Nephron progenitor cell (in vitro differentiated cells): ENCODE measurements around the gene RIN1.
A peak's percentile ranks its signal among the peaks of the same experiment; 100 is the strongest.

Experiments
- DNase-seq: peaks from one replicate; pipeline ENCODE4 v3.0.0; 2021
- H3K27ac Mint-ChIP-seq: 2 replicates; pipeline ENCODE4 v1.8.0; 2021; ENCODE audit warnings: mild to moderate bottlenecking, moderate library complexity, mixed read lengths
- H3K27me3 Mint-ChIP-seq: 2 replicates; pipeline ENCODE4 v1.8.0; 2021; ENCODE audit warnings: mild to moderate bottlenecking, low read depth, mixed read lengths; ENCODE audit not compliant: poor library complexity
- H3K36me3 Mint-ChIP-seq: 2 replicates; pipeline ENCODE4 v1.8.0; 2021; ENCODE audit warnings: low read depth, mixed read lengths
- H3K4me1 Mint-ChIP-seq: 2 replicates; pipeline ENCODE4 v1.8.0; 2021; ENCODE audit warnings: mixed read lengths
- H3K4me3 Mint-ChIP-seq: 2 replicates; pipeline ENCODE4 v1.8.0; 2021; ENCODE audit warnings: mild to moderate bottlenecking, moderate library complexity, mixed read lengths
- H3K9me3 Mint-ChIP-seq: 2 replicates; pipeline ENCODE4 v1.8.0; 2021; ENCODE audit warnings: mild to moderate bottlenecking, moderate library complexity, mixed read lengths
- TF ChIP-seq, protein P1 (sequence below): fragments of 200-600 bp; sonication (generic); IDR thresholded peaks from 2 replicates; pipeline ENCODE4 v1.5.0; 2021; ENCODE audit warnings: antibody characterized with exemption

RIN1 gene

DNA sequence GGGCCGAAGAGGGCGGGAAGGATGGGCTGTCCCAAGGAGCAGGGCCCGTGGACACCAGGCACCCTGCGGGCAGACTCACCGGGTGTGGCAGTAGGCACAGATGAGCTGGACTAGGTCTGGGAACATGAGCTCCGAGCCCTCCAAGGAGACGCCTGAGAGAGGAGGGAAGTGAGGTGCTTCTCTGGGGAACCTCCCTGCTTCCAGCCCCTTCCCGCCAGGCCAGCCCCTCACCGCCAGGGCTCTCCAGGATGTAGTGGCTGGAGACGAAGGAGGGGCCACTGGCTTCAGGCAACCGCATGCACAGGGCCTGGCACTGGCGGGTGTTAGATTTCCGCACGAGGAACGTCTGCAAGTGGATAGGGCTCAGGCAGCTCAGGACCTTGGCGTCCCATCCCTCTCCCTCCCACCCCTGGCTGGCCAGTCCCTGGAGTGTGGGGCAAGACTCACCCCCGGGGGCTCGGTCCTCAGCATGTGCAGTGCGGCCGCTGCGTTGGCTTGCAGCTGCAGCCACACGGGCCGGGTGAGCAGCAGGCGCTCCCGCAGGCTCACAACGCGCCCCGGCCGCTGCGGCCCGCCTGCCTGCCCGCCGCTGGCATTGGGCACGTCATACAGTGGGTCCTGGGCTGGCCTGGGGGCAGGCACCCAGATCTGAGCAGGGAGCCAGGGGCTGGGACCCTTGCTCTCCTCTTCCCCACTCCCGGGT lies 552 bp downstream of the RIN1 start:
- Mint-ChIP-seq H3K4me3 (peak overlapping the region; percentile 90), H3K27me3 (no peaks in the 10 kb centered on the region), H3K4me1 (peaks cover 27% of the 10 kb centered on the region), H3K9me3 (no peaks in the 10 kb centered on the region), H3K27ac (no peak overlapping the region), H3K36me3 (no peaks in the 10 kb centered on the region)
- TF ChIP-seq, protein P1, sequence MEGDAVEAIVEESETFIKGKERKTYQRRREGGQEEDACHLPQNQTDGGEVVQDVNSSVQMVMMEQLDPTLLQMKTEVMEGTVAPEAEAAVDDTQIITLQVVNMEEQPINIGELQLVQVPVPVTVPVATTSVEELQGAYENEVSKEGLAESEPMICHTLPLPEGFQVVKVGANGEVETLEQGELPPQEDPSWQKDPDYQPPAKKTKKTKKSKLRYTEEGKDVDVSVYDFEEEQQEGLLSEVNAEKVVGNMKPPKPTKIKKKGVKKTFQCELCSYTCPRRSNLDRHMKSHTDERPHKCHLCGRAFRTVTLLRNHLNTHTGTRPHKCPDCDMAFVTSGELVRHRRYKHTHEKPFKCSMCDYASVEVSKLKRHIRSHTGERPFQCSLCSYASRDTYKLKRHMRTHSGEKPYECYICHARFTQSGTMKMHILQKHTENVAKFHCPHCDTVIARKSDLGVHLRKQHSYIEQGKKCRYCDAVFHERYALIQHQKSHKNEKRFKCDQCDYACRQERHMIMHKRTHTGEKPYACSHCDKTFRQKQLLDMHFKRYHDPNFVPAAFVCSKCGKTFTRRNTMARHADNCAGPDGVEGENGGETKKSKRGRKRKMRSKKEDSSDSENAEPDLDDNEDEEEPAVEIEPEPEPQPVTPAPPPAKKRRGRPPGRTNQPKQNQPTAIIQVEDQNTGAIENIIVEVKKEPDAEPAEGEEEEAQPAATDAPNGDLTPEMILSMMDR: no peak
- peak; percentile 59 for DNase-seq

DNA sequence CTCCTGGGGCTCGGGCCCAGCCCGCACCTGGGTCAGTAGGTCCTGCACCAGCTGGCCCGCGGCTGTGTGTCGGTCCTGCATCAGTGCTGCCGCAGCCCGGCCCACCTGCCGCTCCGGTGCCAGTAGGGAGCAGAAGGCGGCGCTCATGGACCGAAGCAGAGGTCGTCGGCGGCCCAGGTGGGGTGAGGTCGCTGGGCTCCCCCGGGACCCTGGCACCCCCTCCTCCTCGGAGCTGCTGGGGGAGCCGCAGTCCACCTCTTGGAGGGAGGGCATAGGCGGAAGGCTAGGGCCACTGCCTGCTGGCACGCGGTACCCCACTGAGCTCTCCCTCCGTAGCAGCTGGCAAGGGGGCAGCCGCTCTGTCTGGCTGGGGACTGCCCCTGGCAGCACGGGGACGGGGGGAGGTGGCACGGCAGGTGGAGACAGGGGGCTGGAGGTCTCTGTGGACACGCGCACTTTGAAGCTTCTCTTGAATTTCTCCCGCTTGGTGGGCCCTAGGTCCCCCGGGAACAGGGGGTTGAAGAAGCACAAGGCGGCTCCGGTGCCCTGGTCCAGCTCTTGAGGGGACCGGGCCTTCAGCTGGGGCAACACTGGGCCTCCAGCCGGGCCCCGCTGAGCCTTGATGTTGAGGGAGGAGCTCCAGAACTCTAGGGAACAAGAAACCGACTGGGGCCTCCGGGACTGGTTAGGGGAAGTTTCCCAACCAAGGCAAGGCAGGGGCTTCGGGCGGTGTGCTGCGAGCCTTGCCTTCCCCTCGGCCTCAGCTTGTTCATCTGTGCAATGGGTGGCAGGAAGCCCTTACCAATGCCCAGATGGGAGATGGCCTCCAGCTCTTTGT lies 1.4 kb downstream of the RIN1 start:
- no peaks in the 10 kb centered on the region for H3K9me3 Mint-ChIP-seq
- peaks cover 35% of the 10 kb centered on the region for H3K4me1 Mint-ChIP-seq
- DNase-seq: no peak
- no peaks in the 10 kb centered on the region for H3K27me3 Mint-ChIP-seq
- peak overlapping the region; percentile 68 for H3K4me3 Mint-ChIP-seq
- H3K36me3 Mint-ChIP-seq: no peaks in the 10 kb centered on the region
- TF ChIP-seq, protein P1: no peak
- no peak overlapping the region for H3K27ac Mint-ChIP-seq

DNA sequence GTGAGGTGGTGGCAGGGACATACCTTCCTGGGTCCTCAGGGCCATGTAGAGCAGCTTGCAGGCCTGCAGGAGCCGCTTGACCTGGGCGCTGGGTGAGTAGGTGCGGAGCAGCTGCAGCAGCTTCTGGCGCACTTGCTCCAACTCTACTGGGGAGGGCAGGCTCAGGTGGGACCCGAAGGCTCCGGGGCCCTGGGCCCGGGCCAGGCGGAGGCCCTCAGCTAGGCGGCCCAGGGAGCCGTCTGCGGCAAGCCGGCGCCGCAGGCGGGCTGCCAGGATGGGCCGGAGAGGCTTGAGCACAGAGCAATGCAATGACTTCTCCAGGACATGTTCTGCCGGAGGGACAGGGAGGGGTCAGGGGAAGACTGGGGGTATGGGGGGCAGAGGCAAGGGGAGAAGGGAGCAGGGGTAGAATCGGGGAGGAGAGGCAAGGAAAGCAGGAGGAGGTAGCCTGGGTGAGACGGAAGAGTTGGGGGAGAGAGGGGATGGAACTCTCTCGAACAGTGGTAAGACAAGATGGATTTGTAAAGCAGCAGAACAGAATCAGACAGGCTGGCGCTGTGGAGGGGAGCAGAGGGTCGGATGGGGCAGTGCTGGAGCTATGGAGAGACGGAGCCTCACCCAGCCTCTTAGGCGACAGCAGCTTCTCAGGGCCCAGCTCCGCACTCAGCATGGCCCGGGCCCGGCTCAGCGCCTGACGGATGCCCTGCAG lies 2.2 kb downstream of the RIN1 start:
- Mint-ChIP-seq H3K4me3 (peak overlapping the region; percentile 56), H3K9me3 (no peaks in the 10 kb centered on the region), H3K27me3 (no peaks in the 10 kb centered on the region), H3K36me3 (no peaks in the 10 kb centered on the region), H3K4me1 (peaks cover 35% of the 10 kb centered on the region), H3K27ac (no peak overlapping the region)
- TF ChIP-seq, protein P1: no peak
- DNase-seq: no peak

DNA sequence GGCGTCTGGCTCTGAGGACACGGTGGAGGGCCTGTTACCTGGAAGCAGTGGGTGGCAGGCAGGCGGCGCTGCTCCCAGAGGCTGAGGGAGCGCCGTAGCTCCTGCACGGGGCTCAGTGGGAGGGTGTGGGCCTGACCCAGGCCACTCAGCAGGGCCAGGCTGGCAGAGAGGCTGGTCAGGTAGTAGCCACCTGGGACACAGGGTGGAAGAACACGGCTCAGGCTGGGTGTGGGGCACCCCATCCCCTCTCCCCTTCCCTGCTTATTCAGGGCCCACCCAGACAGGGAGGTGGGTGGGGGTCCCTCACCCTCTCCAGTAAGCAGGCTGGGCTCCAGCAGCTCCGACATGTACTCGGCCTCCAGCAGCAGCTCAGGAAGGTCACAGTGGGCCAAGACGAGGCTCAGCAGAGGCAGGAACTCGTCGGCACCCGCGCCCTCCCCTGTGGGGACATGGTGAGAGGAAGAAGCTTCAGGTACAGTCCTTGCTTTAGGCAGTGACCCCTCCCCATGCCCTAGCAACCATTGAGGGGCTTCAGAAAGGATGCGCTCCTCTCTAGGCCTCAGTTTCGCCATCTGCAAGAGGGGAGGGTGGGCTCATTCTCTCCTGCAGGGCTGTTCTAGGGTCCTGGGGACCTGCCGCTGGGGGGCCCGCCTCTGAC lies 2.9 kb downstream of the RIN1 start:
- no peak for DNase-seq
- Mint-ChIP-seq H3K4me3 (no peak overlapping the region), H3K27ac (no peak overlapping the region), H3K36me3 (no peaks in the 10 kb centered on the region), H3K9me3 (no peaks in the 10 kb centered on the region), H3K4me1 (peaks cover 41% of the 10 kb centered on the region), H3K27me3 (no peaks in the 10 kb centered on the region)
- TF ChIP-seq, protein P1: no peak

DNA sequence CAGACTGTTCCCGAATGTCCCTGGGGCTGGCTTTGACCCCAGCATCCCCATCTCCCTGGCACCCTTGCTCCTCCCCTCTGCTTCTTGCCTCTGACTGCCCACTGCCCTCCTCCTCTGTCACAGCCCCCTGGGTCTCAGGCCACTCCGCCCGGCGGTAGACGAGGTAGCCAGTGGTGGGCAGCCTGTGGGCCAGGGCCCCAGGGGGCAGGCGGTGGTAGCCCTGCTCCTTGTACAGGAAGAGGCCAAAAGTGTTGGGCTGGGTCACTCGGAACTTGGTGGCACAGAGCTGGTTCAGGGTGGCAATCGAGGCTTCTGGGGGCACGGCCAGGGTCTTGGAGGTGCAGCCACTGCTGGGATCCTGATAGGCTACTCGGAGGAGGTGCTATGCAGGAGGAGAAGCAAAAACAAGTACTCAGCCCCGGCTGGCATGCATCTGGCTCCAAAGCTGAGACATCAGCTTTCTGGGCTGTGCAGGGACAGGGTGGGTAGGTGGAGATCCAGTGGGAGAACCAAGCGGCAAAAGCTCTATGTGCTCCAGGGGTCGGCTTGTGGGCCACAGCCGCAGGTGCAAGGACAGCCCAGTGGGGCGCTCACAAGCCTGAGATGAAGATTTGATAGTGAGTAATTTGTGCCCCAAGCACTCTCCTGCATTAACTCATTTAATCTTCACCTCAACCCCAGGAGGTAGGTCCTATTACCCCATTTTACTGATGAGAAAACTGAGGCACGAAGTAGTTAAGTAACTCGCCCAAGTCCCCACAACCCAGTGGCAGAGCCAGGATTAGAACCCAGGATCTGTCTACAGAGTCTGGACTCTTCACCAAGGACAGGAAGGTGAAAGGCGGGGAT lies 3.6 kb downstream of the RIN1 start:
- DNase-seq: no peak
- TF ChIP-seq, protein P1: no peak
- Mint-ChIP-seq H3K4me1 (peaks cover 48% of the 10 kb centered on the region), H3K9me3 (no peaks in the 10 kb centered on the region), H3K27ac (no peak overlapping the region), H3K4me3 (no peak overlapping the region), H3K36me3 (no peaks in the 10 kb centered on the region), H3K27me3 (peaks cover under 1% of the 10 kb centered on the region)
